NCI-H2081 treated with DMSO at 0.1 percent for 48 hours (cell line): ENCODE measurements around the gene CENPH.
"Not testable (repeated sequence)": the region's sequence is repeated elsewhere in the genome, so short reads cannot be mapped to it uniquely, and the experiment has no call there.

Experiments used
- DNase-seq: peaks from one replicate; lab custom pipeline; 2025; lab: John Stamatoyannopoulos, UW

Gene CENPH

GRCh38 chr5:69250593-69250992 lies 61.2 kb downstream of the CENPH start:
- DNase-seq: no peak

- no peak for DNase-seq
Measured at GRCh38 chr5:69252437-69252836, 63.1 kb downstream of the CENPH start.

- not testable (repeated sequence) for DNase-seq
Measured at GRCh38 chr5:69255940-69256339, 66.6 kb downstream of the CENPH start.

- DNase-seq: no peak
Measured at GRCh38 chr5:69257577-69257976, 68.2 kb downstream of the CENPH start.
